ENCODE measurements around the gene LAMB3. TPM values are rescaled to one million over a fixed set of nuclear protein-coding genes. Genes with fewer than 3 reads are reported as not detected.
"Not testable (repeated sequence)": the region's sequence is repeated elsewhere in the genome, so short reads cannot be mapped to it uniquely, and the experiment has no call there.

LAMB3 gene
- total RNA-seq (2014; rRNA removed; shearing (Covaris generic)) = 0.45 and 1.0 TPM in 2 replicates

GRCh38 chr1:209652121-209652735 is at the start of gene LAMB3:
TSS of gene LAMB3 (minus strand) at chr1:209652425. CDS start at chr1:209650944, 1,481 bp downstream.
- H3K36me3 ChIP-seq (replicated peaks; ENCODE audit: control insufficient read depth, insufficient read depth, low read length) = no peaks in the 10 kb centered on the region
- no peak within 1 kb of the TSS for H3K4me3 ChIP-seq (ENCODE audit: insufficient read depth, low read depth, low read length)
- peak; percentile 39 for DNase-seq
- H3K27me3 ChIP-seq (ENCODE audit: control insufficient read depth, insufficient read depth, low read length) = no peaks in the 10 kb centered on the region; the same call in 1 of the 2 replicates

- H3K36me3 ChIP-seq (replicated peaks; ENCODE audit: control insufficient read depth, insufficient read depth, low read length); DNase-seq; H3K27me3 ChIP-seq (ENCODE audit: control insufficient read depth, insufficient read depth, low read length); H3K4me3 ChIP-seq (ENCODE audit: insufficient read depth, low read depth, low read length): not testable (repeated sequence)
Observed at GRCh38 chr1:209700686-209701085, 48.5 kb upstream of the LAMB3 start.

GRCh38 chr1:209697126-209697525 is 44.9 kb upstream of the LAMB3 start:
- no peak overlapping the region for H3K4me3 ChIP-seq (ENCODE audit: insufficient read depth, low read depth, low read length)
- no peaks in the 10 kb centered on the region for H3K36me3 ChIP-seq (replicated peaks; ENCODE audit: control insufficient read depth, insufficient read depth, low read length)
- DNase-seq = no peak
- peaks cover 2% of the 10 kb centered on the region; the same call in 1 of the 2 replicates for H3K27me3 ChIP-seq (ENCODE audit: control insufficient read depth, insufficient read depth, low read length)

GRCh38 chr1:209696673-209697072 is 44.4 kb upstream of the LAMB3 start:
- no peaks in the 10 kb centered on the region for H3K36me3 ChIP-seq (replicated peaks; ENCODE audit: control insufficient read depth, insufficient read depth, low read length)
- no peak overlapping the region for H3K4me3 ChIP-seq (ENCODE audit: insufficient read depth, low read depth, low read length)
- H3K27me3 ChIP-seq (ENCODE audit: control insufficient read depth, insufficient read depth, low read length) = peaks cover 2% of the 10 kb centered on the region; the same call in 1 of the 2 replicates
- DNase-seq = no peak

GRCh38 chr1:209692745-209693504 is 40.7 kb upstream of the LAMB3 start:
- H3K27me3 ChIP-seq (ENCODE audit: control insufficient read depth, insufficient read depth, low read length) = peaks cover 2% of the 10 kb centered on the region; the same call in 1 of the 2 replicates
- peak; percentile 55 for DNase-seq
- H3K36me3 ChIP-seq (replicated peaks; ENCODE audit: control insufficient read depth, insufficient read depth, low read length) = no peaks in the 10 kb centered on the region
- no peak overlapping the region for H3K4me3 ChIP-seq (ENCODE audit: insufficient read depth, low read depth, low read length)

GRCh38 chr1:209692296-209692695 is 40.1 kb upstream of the LAMB3 start:
- Histone ChIP-seq H3K36me3 (replicated peaks; ENCODE audit: control insufficient read depth, insufficient read depth, low read length) (no peaks in the 10 kb centered on the region), H3K4me3 (ENCODE audit: insufficient read depth, low read depth, low read length) (no peak overlapping the region), H3K27me3 (ENCODE audit: control insufficient read depth, insufficient read depth, low read length) (peaks cover 2% of the 10 kb centered on the region; the same call in 1 of the 2 replicates)
- no peak for DNase-seq

- no peak for DNase-seq
- peaks cover 2% of the 10 kb centered on the region; the same call in 1 of the 2 replicates for H3K27me3 ChIP-seq (ENCODE audit: control insufficient read depth, insufficient read depth, low read length)
- no peak overlapping the region for H3K4me3 ChIP-seq (ENCODE audit: insufficient read depth, low read depth, low read length)
- no peaks in the 10 kb centered on the region for H3K36me3 ChIP-seq (replicated peaks; ENCODE audit: control insufficient read depth, insufficient read depth, low read length)
Observed at GRCh38 chr1:209691237-209691636, 39.0 kb upstream of the LAMB3 start.

- no peak overlapping the region for H3K4me3 ChIP-seq (ENCODE audit: insufficient read depth, low read depth, low read length)
- H3K27me3 ChIP-seq (ENCODE audit: control insufficient read depth, insufficient read depth, low read length) = peaks cover 2% of the 10 kb centered on the region; the same call in 1 of the 2 replicates
- no peak for DNase-seq
- H3K36me3 ChIP-seq (replicated peaks; ENCODE audit: control insufficient read depth, insufficient read depth, low read length) = no peaks in the 10 kb centered on the region
Observed at GRCh38 chr1:209689477-209689876, 37.3 kb upstream of the LAMB3 start.

- no peak for DNase-seq
- Histone ChIP-seq H3K27me3 (ENCODE audit: control insufficient read depth, insufficient read depth, low read length) (peaks cover 2% of the 10 kb centered on the region; the same call in 1 of the 2 replicates), H3K4me3 (ENCODE audit: insufficient read depth, low read depth, low read length) (no peak overlapping the region), H3K36me3 (replicated peaks; ENCODE audit: control insufficient read depth, insufficient read depth, low read length) (no peaks in the 10 kb centered on the region)
Observed at GRCh38 chr1:209688746-209689234, 36.6 kb upstream of the LAMB3 start.

- DNase-seq = no peak
Observed at GRCh38 chr1:209686322-209686721, 34.1 kb upstream of the LAMB3 start.

GRCh38 chr1:209685821-209686220 is 33.6 kb upstream of the LAMB3 start:
- peaks cover 7% of the 10 kb centered on the region for H3K27me3 ChIP-seq (ENCODE audit: control insufficient read depth, insufficient read depth, low read length)
- DNase-seq = no peak
- H3K4me3 ChIP-seq (ENCODE audit: insufficient read depth, low read depth, low read length) = no peak overlapping the region
- no peaks in the 10 kb centered on the region for H3K36me3 ChIP-seq (replicated peaks; ENCODE audit: control insufficient read depth, insufficient read depth, low read length)

More at GRCh38 chr1:209686322-209686721, 34.1 kb upstream of the LAMB3 start:
- Histone ChIP-seq H3K36me3 (replicated peaks; ENCODE audit: control insufficient read depth, insufficient read depth, low read length) (no peaks in the 10 kb centered on the region), H3K27me3 (ENCODE audit: control insufficient read depth, insufficient read depth, low read length) (peaks cover 6% of the 10 kb centered on the region), H3K4me3 (ENCODE audit: insufficient read depth, low read depth, low read length) (no peak overlapping the region)

GRCh38 chr1:209678981-209679539 is 26.8 kb upstream of the LAMB3 start:
- Histone ChIP-seq H3K4me3 (ENCODE audit: insufficient read depth, low read depth, low read length) (no peak overlapping the region), H3K27me3 (ENCODE audit: control insufficient read depth, insufficient read depth, low read length) (peaks cover 49% of the 10 kb centered on the region), H3K36me3 (replicated peaks; ENCODE audit: control insufficient read depth, insufficient read depth, low read length) (no peaks in the 10 kb centered on the region)
- DNase-seq = no peak

- peaks cover 53% of the 10 kb centered on the region for H3K27me3 ChIP-seq (ENCODE audit: control insufficient read depth, insufficient read depth, low read length)
- H3K4me3 ChIP-seq (ENCODE audit: insufficient read depth, low read depth, low read length) = peak overlapping the region; percentile 56
- no peaks in the 10 kb centered on the region for H3K36me3 ChIP-seq (replicated peaks; ENCODE audit: control insufficient read depth, insufficient read depth, low read length)
- DNase-seq = peak; percentile 77
Observed at GRCh38 chr1:209675565-209676154, 23.4 kb upstream of the LAMB3 start.

- Histone ChIP-seq H3K36me3 (replicated peaks; ENCODE audit: control insufficient read depth, insufficient read depth, low read length) (no peaks in the 10 kb centered on the region), H3K27me3 (ENCODE audit: control insufficient read depth, insufficient read depth, low read length) (peaks cover 53% of the 10 kb centered on the region), H3K4me3 (ENCODE audit: insufficient read depth, low read depth, low read length) (peak within 1 kb of the TSS; percentile 56)
- DNase-seq = no peak
Observed at GRCh38 chr1:209674957-209675564, 22.8 kb upstream of the LAMB3 start, which contains the start of gene G0S2. TSS of gene G0S2 (plus strand) at chr1:209675412. CDS start at chr1:209675685, 273 bp downstream.
